HG03432 (cell line): ENCODE results near the gene CSTB.

Experiments
- ATAC-seq: cut with Tn5 transposase; IDR thresholded peaks from one replicate; pipeline ENCODE4 v1.9.1; 2021; ENCODE audit warnings: mild to moderate bottlenecking, moderate library complexity; ENCODE audit not compliant: unreplicated experiment

Gene CSTB

DNA sequence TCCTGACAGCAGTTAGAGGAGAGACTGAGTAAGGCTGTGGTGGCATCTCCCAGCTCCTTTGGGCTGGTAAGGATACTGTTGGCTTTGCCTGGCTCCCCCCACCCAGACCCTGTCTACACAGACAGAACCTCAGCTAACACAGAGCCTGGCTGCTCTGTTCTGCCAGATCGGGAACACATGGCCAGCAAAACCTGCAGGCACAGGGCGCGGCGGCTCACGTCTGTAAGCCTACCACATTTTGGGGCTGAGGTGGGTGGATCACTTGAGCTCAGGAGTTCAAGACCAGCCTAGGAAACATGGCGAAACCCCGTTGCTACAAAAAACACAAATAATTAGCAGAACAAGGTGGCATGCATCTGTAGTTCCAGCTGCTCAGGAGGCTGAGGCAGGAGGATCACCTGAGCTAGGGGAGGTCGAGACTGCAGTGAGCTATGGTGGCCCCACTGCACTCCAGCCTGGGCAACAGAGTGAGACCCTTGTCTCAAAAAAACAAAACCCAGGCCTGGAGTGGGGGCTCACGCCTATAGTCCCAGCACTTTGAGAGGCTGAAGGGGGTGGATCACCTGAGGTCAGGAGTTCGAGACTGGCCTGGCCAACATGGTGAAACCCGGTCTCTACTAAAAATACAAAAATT lies 6.7 kb downstream of the CSTB start:
- ATAC-seq: no peak

DNA sequence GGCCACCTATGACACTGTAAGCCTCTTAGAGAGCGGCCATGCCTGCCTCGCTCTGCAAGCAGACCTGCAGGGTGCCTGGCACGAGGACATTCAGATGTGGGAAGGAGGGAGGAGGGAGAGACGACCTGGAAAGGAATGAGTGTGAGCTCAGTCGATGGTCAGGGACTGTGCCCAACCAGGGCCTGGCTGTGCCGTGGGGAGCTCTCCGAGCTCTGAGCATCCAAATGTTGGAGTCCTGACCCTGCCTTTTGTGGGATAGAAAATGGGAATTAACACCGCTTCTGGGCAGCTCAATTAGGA lies 7.3 kb downstream of the CSTB start:
- ATAC-seq: no peak

DNA sequence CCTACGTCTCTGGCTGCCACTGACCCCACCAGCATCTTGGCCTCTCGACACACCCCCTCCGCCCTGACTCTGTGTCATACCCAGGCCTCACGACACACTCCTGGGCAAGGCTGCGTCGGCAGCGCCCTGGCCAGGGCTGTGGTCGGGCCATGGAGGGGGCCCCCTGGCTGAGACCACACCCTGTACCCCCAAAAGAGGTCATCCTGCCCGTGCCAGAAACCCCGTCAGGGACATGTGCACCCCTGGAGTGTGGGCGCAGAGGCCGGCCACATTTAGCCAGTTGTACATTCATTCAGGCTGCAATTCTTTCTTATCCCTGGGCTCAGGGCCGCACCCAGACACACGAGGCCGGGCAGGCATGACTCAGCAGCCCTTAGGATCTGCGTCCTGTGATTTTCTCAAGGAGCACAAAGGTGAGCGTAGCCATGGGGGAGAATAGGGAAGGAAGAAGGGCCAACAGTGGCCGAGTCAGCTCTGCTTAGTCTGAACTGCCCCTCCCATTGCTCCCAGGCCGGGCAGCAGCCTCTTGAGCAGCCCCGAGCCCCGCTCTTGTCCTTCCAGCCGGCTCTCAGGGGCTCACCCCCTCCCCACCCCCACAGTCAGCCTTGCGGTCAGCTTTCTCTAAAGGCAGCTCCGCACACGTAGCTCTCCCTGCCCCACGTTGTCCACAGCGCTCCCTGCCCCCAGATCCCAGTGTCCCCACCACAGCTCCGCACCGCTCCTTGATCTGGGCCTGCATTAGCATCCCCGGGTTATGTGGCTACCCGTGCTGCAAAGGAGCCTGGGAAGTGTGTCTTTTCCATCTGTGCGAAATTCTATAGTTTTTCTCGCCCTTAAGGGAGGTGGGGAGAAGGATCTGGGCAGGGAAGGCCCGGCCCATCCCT lies 7.9 kb downstream of the CSTB start:
- ATAC-seq: no peak

DNA sequence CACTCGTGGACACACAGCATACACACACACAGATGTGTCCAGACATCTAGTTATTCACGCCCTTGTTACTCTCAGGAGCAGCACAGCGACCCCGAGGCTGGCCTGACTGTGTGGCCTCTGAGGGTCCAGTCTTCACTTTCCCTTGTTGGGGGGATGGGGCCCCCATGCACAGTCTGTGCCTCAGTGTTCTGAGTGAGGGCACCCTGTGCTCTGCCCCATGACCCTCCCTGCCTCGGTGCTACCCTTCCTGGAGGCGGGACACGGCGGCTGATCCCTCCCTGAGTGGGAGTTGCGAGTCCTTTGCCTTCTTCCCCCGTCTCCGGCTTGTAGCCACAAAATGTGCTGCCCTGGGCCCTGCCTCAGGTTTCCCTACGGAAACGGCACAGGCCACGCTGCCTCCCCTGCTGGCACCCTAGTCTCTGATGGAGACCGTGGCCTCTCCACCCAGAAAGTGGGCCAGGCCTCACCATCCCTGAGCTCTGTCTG lies 8.6 kb downstream of the CSTB start:
- ATAC-seq: no peak

DNA sequence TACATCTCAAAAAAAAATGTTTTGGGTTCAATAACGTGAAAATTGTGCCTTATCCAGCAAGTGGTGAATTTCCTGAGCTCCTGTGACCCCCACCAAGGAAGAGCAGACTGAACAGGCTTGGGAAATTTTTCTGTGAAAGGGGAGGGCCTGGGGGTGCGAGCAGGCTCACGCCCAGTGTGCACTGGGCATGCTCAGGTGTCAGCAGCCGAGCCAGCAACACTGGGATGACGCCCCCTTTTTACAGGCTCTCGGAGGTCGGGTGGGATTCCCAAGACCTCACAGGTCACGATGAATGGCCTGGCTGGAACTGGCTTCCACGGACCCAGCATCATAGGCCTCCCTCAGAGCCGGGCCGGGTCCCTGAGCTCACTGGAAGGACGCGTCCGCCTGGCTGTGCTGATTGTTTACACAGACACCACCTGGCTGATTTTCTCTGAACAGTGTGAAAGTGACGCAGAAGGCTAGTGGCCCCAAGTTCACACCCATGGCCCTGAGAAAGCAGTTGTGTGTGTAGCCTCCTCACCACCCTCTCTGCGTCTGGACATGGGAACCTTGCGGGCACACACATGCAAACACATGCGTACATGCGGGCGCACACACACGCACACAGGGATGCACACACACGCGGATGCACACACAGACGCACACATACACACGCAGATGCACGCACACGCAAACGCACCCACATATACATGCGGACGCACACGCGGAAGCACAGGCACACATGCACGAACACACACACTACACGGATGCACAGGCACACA lies 9.2 kb downstream of the CSTB start:
- ATAC-seq: no peak

DNA sequence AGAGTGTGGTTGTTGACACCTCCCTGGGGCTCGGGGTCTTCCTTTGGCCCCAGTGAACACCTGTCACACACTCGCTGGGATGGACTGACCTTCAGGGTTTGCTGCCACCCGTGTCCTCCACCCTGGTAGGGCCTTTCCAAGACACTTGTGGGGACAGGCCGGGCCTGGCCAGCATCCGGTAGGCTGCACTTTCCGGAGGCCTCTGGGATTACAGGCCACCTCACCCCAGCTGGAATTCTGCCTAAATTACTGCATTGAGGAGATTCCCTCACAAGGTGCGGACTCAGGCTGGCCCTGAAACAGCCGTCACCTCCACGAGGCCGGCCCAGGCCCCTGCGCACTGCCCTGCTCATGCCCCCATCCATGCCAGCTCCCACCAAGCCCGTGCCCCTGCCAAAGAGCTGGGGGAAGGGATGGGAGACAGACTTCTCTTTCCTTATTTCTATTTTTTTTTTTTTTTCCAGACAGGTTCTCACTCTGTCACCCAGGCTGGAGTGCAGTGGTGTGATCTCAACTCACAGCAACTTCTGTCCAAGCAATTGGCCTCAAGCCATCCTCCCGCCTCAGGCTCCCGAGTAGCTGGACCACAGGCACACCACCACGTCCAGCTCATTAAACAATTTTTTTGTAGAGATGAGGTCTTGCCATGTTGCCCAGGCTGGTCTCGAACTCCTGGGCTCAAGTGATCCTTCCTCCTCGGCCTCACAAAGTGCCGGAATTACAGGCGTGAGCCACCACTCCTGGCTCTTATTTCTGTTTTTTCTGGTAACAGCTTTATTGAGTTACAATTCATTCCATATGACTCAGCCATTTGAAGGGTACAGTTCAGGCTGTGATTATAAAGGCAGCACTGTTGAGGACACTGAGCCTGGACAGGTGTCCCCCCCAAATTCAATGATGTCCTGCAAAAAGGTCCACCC lies 11.3 kb downstream of the CSTB start:
- no peak for ATAC-seq

DNA sequence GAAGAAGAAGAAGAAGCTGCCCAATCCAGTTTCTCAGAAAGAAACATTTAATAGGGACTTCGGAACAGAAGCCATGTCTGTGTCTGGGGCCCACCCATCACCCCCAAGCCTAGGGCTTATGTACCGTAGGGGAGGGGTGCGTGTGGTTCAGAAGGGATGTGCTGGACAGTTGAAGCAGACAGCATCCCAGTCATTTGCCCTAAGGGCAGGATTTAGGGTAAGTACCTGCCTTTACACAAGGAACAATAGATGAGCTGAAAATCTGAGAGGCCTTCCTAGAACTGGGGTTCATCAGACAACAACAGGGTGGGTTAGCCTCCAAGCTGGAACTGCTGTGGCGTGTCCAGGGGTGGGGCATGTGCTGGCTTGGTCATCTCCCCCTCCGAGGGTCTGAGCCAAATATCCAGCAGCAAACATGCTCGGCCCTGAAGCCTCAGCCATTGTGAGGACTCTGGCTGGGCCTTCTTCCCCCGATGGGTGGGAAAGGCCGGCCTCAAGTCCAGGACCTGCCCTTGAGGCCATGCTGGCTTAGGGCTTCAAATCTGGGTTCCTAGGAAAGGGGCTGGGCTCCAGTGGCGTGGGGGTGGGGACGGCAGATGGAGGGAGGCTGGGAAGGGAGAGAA lies 12.1 kb downstream of the CSTB start:
- ATAC-seq: no peak

DNA sequence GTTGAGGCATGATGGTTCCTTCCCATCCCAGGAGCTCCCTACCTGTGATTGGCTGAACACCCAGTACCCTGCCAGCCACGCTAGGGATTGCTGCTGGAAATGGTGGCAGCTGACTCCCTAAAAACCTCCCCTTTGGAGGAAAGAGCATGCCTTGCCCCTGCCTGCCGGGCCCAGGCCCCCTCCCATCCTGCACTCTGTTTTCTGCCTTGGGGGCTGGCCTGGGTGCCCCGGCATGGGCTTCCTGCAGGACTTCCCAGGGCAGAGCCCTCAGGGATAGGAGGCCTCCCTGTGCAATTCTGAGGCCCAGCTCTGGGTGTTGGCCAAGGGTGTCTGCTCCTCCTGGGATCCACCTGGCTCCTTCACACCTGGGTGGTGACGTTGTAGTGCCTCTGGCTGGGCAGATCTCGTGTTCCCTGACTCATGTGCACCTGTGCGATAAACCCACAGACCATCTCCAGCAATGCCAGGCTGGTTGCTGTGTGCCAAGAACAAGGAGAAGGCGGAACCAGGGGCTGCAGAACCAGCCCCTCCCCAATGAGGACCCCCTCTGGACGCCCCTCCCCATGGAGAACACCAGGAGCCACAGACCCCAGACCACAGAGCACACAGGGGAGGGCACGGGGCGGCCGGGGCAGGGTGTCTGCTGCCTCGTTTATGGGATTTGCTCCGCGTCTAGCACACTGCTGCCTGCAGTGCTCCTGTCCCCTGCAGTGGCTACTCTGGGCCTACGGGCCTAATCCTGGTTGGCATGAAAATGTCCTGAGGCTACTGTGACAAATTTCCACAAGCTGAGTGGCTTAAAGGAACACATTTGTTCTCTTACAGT lies 13.6 kb downstream of the CSTB start:
- no peak for ATAC-seq

DNA sequence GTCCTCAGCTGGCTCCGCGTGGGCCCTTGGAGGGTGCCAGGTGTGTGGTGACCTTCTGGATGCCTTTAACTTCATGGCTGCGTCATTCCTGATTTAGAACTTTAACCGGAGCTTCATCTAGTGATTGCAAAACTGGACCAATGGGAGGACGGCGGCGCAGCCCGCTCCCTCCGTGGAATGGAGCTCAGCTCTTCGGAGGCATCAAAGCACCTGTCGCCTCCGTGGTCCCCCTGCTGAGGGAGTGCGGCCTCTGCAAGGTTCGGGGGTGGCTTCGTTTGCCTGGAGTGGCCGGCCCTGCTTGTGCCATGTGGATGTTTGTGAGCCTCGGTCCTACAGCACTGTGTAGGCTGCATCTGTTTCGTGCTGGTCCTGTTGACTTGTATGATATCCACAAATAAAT lies 14.2 kb downstream of the CSTB start:
- ATAC-seq: no peak

DNA sequence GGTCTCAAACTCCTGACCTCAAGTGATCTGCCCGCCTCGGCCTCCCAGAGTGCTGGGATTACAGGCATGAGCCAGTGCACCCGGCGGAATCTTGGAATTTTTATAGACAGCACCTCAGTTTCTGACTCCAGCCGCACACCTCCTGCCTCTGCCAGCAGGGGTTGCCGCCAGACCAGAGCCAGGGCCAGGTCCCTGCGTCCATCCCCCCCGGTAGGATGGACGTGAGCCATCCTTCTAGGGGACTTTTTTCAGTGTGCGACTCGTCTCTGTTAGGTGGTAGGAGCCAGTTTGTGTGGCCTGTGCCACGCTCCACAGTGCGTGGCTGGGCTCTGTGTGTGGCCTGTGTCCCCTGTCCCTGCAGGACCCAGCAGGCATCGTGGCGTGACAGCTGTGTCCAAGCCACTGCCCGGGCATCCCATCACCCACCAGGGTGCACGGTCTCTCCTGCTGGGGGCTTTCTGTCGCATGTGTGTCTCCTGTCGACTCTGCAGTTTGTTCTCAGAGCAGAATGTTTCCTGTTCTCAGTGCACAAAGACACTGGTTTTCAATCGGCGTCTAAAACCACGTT lies 15.6 kb downstream of the CSTB start:
- ATAC-seq: no peak

DNA sequence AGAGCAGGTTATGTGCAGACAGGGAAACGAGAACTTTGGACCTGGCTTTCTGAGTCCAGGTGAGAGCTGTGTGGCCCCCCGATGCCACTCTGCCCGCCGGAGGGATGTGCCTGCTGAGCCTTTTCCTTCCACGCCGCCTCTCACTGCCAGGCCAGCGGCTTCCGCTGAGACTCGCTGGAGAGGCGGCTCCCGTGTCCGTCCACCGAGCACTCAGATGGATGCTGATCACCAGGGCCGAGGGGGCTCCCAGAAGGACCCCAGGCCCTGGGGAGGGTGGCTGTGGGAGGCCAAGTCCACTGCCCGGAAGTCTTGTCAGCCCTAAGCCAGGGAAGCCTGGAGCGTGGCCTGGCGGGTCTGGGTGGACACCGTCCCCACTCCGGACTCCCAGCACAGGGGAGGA lies 16.5 kb downstream of the CSTB start:
- no peak for ATAC-seq

DNA sequence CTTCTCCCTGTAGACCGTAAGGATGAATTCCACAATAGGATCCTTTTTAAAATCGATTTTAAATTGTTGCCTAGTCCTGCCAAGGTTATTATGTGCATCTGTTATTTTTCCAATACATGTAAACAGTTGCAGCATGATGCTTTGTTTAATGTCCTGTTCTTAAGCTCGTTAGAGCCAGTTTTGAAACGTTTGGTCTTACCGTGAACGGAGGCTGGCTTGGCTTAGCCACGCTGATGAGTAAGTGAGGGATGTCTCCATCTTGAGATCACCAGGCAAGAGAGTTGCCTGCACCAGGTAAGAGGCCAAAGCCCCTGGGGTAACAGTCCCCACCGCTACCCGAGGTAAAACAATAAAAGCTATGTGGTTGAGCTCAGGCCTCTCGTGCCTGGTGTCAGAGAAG lies 17.3 kb downstream of the CSTB start:
- ATAC-seq: no peak

DNA sequence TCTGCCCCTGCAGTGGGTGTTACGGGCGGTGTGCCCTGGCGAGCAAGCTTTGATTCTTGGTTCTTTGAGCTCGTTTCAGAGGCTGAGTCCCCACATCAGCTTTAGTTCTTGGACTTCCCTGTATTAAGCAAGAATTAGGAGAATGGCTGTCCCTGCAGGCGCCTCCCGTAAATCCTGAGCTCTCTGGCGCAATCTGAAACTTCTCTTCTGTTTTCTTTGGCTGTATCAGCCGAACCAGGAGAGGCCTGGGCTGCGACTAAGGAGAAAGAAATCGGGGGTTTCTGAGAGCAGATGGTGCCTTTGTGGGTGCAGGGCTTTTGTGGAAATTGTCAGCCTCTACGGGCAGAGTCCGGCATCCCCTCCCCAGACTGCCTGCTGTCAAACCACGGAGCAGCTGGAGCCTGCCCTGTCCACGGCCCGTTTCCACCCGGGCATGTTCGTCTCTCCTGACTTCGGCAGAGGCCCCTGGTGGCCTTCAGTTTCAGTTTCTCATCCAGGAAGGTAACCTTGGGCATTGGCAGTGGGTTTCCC lies 17.9 kb downstream of the CSTB start:
- no peak for ATAC-seq

DNA sequence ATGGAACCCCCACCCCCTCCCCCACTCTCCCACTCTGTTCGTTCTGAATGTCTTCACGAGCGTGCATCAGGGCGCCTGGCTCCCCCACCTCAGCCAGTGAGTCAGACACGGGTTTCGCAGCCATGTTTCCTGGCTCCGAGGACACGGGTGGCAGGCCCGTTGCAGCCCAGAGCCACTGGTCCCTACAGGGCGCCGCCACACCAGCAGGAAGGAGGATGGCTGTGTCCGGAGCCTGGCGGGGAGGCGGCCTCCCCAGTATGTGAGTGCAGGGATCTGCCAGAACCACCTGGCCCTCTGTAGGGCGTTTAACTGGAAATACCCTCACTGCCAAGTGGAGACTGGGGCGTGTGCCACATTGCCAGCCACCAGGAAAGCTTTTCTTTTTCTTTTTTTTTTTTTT lies 18.5 kb downstream of the CSTB start:
- ATAC-seq: no peak

DNA sequence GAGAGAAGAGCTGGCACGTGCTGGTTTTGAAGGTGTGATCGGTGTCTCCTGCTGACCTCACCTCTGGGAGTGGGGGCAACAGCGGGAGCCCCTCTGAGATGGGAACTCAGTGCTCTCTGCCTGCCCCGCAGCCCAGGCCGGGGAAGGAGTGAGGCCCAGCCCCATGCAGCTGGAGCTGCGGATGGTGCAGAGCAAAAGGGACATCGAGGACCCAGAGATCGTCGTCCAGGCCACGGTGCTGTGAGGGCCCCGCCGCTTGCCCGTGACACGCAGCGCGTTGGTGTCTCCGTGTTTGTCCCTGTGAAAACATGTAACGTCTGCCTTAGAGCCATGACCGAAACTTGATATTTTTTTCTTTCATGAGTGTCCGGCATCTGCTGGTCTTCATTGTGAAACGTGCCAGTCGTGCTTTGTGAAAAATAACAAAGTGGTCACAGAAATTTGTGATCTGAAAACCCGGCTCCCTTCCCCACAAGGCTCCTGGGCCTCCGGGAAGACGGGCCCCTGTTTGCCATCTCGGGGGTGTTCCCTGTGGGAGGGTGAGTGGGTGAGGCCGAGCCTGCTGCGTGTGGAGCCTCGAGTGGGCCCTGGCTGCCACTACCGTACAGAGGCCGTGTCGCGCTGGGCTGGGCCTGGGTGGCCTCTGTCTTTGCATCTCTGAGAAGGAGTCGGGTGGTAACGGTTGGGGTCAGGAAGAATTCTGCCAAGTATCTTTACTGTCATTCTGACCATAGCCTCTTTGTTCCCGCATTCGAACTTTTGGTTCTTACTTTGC lies 20.1 kb downstream of the CSTB start:
- ATAC-seq: no peak

DNA sequence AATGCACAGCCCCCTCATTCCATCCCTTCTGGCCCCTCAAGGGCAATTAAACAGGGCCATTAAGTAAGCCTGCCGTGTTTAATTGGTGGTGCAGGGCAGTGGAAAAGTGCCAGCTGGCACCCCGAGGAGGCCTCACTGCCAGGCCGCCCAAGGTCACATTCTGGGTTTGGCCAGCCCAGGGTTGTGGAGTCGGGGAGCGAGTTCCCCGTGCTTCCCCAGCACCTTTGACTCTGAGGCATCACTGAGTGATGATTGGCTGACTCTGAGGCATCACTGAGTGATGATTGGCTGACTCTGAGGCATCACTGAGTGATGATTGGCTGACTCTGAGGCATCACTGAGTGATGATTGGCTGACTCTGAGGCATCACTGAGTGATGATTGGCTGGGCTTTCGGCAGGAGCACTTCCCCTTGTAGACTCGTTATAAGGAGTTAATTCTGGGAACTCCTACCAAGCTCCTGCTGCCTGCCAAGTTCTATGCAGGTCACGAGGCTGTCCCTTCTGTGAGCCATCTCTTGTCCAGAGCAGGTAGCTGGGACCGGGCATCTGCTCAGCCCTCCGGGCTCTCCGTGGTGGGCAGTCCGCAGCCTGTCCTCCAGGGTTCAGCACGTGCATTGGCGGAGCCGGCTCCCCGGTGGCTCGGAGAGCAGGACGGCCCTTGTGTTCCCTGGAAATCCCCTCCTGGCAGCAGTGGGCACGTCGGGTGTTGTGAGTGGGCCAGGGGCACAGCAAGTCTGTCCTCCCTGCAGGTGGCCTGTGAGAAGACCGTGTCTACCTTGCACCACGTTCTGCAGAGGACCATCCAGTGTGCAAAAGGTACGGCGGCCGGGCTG lies 20.9 kb downstream of the CSTB start:
- no peak for ATAC-seq

DNA sequence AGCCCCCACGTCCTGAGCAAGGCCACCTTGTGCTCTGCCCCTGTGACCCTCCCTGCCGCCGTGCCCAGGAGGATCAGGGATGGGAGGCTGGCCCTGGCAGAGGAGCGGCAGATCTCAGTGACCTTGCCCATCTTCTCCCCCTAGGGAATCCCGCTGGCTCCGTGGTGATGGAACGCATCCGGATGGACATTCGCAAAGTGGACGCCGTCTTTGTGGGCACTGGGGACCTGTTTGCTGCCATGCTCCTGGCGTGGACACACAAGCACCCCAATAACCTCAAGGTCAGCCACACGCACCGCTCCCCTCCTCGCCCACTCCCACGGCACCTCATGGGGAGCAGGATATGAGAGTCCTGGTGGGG lies 22.7 kb downstream of the CSTB start:
- no peak for ATAC-seq
